HEK293T (cell line): ENCODE measurements around the gene MMP24.
A peak's percentile ranks its signal among the peaks of the same experiment; 100 is the strongest.

Experiments
- CTCF ChIA-PET: fragments of 350-600 bp; formaldehyde crosslinking; extraction: SDS; loops from one replicate; lab custom pipeline; 2021; ENCODE audit warnings: antibody characterized with exemption, inconsistent platforms; lab: Yijun Ruan, JAX
- POLR2A ChIA-PET: fragments of 350-600 bp; formaldehyde crosslinking; extraction: SDS; loops from one replicate; lab custom pipeline; 2020; ENCODE audit warnings: antibody characterized with exemption, inconsistent platforms; lab: Yijun Ruan, JAX
- DNase-seq: peaks from one replicate; pipeline ENCODE4 v3.0.0; 2012; ENCODE audit warnings: mixed read lengths; ENCODE audit errors: extremely low spot score
- ARNT ChIP-seq: fragments of 450-650 bp; IDR thresholded peaks from 2 replicates; pipeline ENCODE4 v1.6.1; 2017; ENCODE audit warnings: mild to moderate bottlenecking
- BHLHE40 ChIP-seq: fragments of 450-650 bp; IDR thresholded peaks from 2 replicates; pipeline ENCODE4 v1.6.1; 2016; ENCODE audit warnings: mild to moderate bottlenecking, moderate library complexity, borderline replicate concordance
- CTBP1 ChIP-seq: fragments of 450-650 bp; IDR thresholded peaks from 2 replicates; pipeline ENCODE4 v1.6.1; 2016; ENCODE audit warnings: borderline replicate concordance
- ELF4 ChIP-seq: fragments of 450-650 bp; IDR thresholded peaks from 2 replicates; pipeline ENCODE4 v1.6.1; 2017; ENCODE audit warnings: antibody characterized with exemption
- FOXA1 ChIP-seq: fragments of 450-650 bp; IDR thresholded peaks from 2 replicates; pipeline ENCODE4 v1.6.1; 2016; ENCODE audit warnings: mild to moderate bottlenecking
- FOXK2 ChIP-seq: fragments of 450-650 bp; IDR thresholded peaks from 2 replicates; pipeline ENCODE4 v1.6.1; 2016; ENCODE audit warnings: mild to moderate bottlenecking
- FOXM1 ChIP-seq: fragments of 450-650 bp; IDR thresholded peaks from 2 replicates; pipeline ENCODE4 v1.6.1; 2017; ENCODE audit warnings: mild to moderate bottlenecking, borderline replicate concordance
- HDGF ChIP-seq: fragments of 450-650 bp; IDR thresholded peaks from 2 replicates; pipeline ENCODE4 v1.6.1; 2017; ENCODE audit warnings: antibody characterized with exemption, borderline replicate concordance
- L3MBTL2 ChIP-seq: fragments of 450-650 bp; conservative IDR thresholded peaks from 2 replicates; pipeline ENCODE4 v1.6.1; 2016; ENCODE audit warnings: mild to moderate bottlenecking
- LEF1 ChIP-seq: fragments of 450-650 bp; IDR thresholded peaks from 2 replicates; pipeline ENCODE4 v1.6.1; 2017; ENCODE audit warnings: mild to moderate bottlenecking, borderline replicate concordance
- NFRKB ChIP-seq: fragments of 450-650 bp; IDR thresholded peaks from 2 replicates; pipeline ENCODE4 v1.6.1; 2016; ENCODE audit warnings: mild to moderate bottlenecking, moderate library complexity
- PKNOX1 ChIP-seq: fragments of 450-650 bp; IDR thresholded peaks from 2 replicates; pipeline ENCODE4 v1.6.1; 2016
- SP1 ChIP-seq: fragments of 450-650 bp; IDR thresholded peaks from 2 replicates; pipeline ENCODE4 v1.6.1; 2017
- SUZ12 ChIP-seq: fragments of 450-650 bp; IDR thresholded peaks from 2 replicates; pipeline ENCODE4 v1.6.1; 2016; ENCODE audit warnings: mild to moderate bottlenecking
- TARDBP ChIP-seq: fragments of 450-650 bp; IDR thresholded peaks from 2 replicates; pipeline ENCODE4 v1.6.1; 2016
- ZNF384 ChIP-seq: fragments of 450-650 bp; IDR thresholded peaks from 2 replicates; pipeline ENCODE4 v1.6.1; 2016

Gene MMP24

GRCh38 chr20:35301426-35301825 lies 74.9 kb downstream of the MMP24 start:
- ChIA-PET CTCF (interaction anchor here (0.6 to 1.2 kb wide), 4 partner anchors 15 to 139 kb away, joined by 3 to 4 read pairs (median 3); no protein-coding TSS in a partner anchor), POLR2A (interaction anchor here (0.9 kb wide), 1 partner anchor 17 kb away, joined by 3 read pairs; the partner anchor contains the start of gene EIF6)
- no peak for DNase-seq
- no peak for TF ChIP-seq CTBP1
- TF ChIP-seq TARDBP = no peak
- no peak for TF ChIP-seq ELF4
- no peak for TF ChIP-seq PKNOX1
- TF ChIP-seq SUZ12 = no peak
- TF ChIP-seq ZNF384 = no peak
- no peak for TF ChIP-seq HDGF
- no peak for TF ChIP-seq NFRKB
- TF ChIP-seq FOXK2 = no peak
- TF ChIP-seq FOXA1 = no peak
- TF ChIP-seq SP1 = no peak
- no peak for TF ChIP-seq FOXM1
- TF ChIP-seq L3MBTL2 = no peak
- TF ChIP-seq ARNT = no peak
- no peak for TF ChIP-seq LEF1
- TF ChIP-seq BHLHE40 = no peak

GRCh38 chr20:35302421-35303335 lies 76.2 kb downstream of the MMP24 start:
- ChIA-PET CTCF (interaction anchor here (0.8 to 4.8 kb wide), 5 partner anchors 7 to 145 kb away, joined by 3 to 36 read pairs (median 3); no protein-coding TSS in a partner anchor), POLR2A (interaction anchor here (1.1 to 1.7 kb wide), 2 partner anchors 152 kb away, joined by 4 to 6 read pairs; no protein-coding TSS in a partner anchor)
- TF ChIP-seq ELF4 (no peak), PKNOX1 (no peak), BHLHE40 (no peak), LEF1 (no peak), ARNT (no peak), CTBP1 (no peak), NFRKB (no peak), ZNF384 (no peak), FOXM1 (no peak), SP1 (no peak), SUZ12 (no peak)
- DNase-seq = no peak

- DNase-seq = no peak
- no peak for TF ChIP-seq FOXA1
- no peak for TF ChIP-seq BHLHE40
- TF ChIP-seq CTBP1 = no peak
- TF ChIP-seq L3MBTL2 = no peak
- TF ChIP-seq ARNT = no peak
- no peak for TF ChIP-seq ZNF384
- no peak for TF ChIP-seq TARDBP
- no peak for TF ChIP-seq LEF1
- no peak for TF ChIP-seq FOXM1
- no peak for TF ChIP-seq NFRKB
- TF ChIP-seq FOXK2 = no peak
- no peak for TF ChIP-seq SP1
- TF ChIP-seq ELF4 = no peak
- no peak for TF ChIP-seq SUZ12
- CTCF ChIA-PET = interaction anchor here (0.7 to 4.8 kb wide), 9 partner anchors 8 to 144 kb away, joined by 3 to 36 read pairs (median 5); partner anchors contain the start of gene EIF6
- POLR2A ChIA-PET = interaction anchor here (1.0 to 1.7 kb wide), 3 partner anchors 26 to 151 kb away, joined by 3 to 6 read pairs (median 4); no protein-coding TSS in a partner anchor
Measured at GRCh38 chr20:35303382-35303734, 76.9 kb downstream of the MMP24 start.

GRCh38 chr20:35303735-35304491 lies 77.4 kb downstream of the MMP24 start:
- no peak for TF ChIP-seq HDGF
- TF ChIP-seq SUZ12 = no peak
- no peak for TF ChIP-seq FOXM1
- no peak for TF ChIP-seq LEF1
- TF ChIP-seq PKNOX1 = no peak
- no peak for TF ChIP-seq FOXA1
- TF ChIP-seq SP1 = no peak
- no peak for TF ChIP-seq ZNF384
- no peak for TF ChIP-seq L3MBTL2
- TF ChIP-seq FOXK2 = no peak
- no peak for TF ChIP-seq CTBP1
- no peak for TF ChIP-seq BHLHE40
- no peak for TF ChIP-seq ARNT
- TF ChIP-seq TARDBP = no peak
- TF ChIP-seq ELF4 = no peak
- TF ChIP-seq NFRKB = no peak
- DNase-seq = peak; percentile 85
- ChIA-PET POLR2A (interaction anchor here (1.0 to 2.6 kb wide), 6 partner anchors 16 to 151 kb away, joined by 3 to 8 read pairs (median 5); partner anchors contain the start of gene UQCC1), CTCF (interaction anchor here (0.6 to 4.8 kb wide), 17 partner anchors 8 to 151 kb away, joined by 3 to 36 read pairs (median 4); partner anchors contain the start of genes CEP250 and EIF6)

GRCh38 chr20:35304956-35305355 lies 78.5 kb downstream of the MMP24 start:
- ChIA-PET POLR2A (interaction anchor here (1.2 to 2.6 kb wide), 5 partner anchors 15 to 150 kb away, joined by 3 to 8 read pairs (median 6); partner anchors contain the start of genes CEP250, EIF6 and UQCC1), CTCF (interaction anchor here (0.8 to 4.8 kb wide), 11 partner anchors 8 to 160 kb away, joined by 3 to 36 read pairs (median 6); no protein-coding TSS in a partner anchor)
- no peak for DNase-seq
- TF ChIP-seq TARDBP (no peak), ELF4 (no peak), FOXK2 (no peak), NFRKB (no peak), L3MBTL2 (no peak), FOXA1 (no peak), HDGF (no peak), SP1 (no peak), LEF1 (no peak), ARNT (no peak), SUZ12 (no peak)
